ENCODE measurements around the gene SLMAP.

The SLMAP gene

DNA sequence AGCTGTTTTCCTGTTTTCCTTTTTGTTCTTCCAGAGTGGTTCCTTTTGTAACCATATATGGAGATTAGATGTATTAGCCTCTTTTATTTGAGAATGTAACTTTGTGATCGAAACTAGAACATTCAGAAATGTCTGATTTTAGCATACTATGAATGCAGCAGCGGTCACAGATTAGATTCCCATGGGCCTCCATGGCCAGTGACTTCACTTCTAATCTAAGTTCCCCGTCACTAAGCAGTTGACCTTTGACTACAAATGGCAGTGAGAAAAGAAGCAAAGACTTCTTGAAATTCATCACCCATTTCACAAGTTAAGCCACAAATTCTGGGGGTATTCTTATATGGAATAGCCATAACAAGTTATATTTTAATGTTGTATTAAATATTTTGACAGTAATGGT is 137.6 kb downstream of the SLMAP start:
- no peaks in the 10 kb centered on the region for H3K9me3 Mint-ChIP-seq
- no peak overlapping the region for H3K4me3 Mint-ChIP-seq
- H3K4me1 Mint-ChIP-seq (ENCODE audit: low read depth), result no peaks in the 10 kb centered on the region

DNA sequence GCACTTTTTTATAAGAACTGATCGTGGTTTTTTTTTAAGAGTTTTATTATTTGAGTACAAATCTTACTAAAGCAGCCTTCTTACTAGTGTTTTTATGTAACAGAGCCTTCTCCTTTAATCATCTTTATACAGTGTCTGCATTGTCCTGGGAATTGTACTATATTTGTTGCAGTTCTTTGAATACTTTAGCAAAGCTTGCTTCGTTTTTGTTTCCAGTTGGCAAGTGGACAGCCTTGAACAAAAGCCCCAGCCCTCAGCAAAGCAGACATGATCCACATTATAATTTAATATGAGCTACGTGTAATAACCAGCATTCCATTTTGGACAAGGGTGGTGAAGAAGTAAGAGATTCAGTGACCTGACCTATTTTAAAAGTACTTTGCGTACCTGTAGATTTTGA is 139.9 kb downstream of the SLMAP start:
- H3K27me3 Mint-ChIP-seq, result no peaks in the 10 kb centered on the region
- no peak overlapping the region for H3K27ac Mint-ChIP-seq
- H3K36me3 Mint-ChIP-seq (ENCODE audit: low read depth), result peaks cover 53% of the 10 kb centered on the region
- no peaks in the 10 kb centered on the region for H3K9me3 Mint-ChIP-seq
- no peak for DNase-seq
- no peak overlapping the region for H3K4me3 Mint-ChIP-seq
- H3K4me1 Mint-ChIP-seq (ENCODE audit: low read depth), result no peaks in the 10 kb centered on the region

More for the DNA sequence above, 137.6 kb downstream of the SLMAP start:
- Mint-ChIP-seq H3K27ac (no peak overlapping the region), H3K27me3 (no peaks in the 10 kb centered on the region), H3K36me3 (ENCODE audit: low read depth) (peaks cover 43% of the 10 kb centered on the region)
- DNase-seq, result no peak

DNA sequence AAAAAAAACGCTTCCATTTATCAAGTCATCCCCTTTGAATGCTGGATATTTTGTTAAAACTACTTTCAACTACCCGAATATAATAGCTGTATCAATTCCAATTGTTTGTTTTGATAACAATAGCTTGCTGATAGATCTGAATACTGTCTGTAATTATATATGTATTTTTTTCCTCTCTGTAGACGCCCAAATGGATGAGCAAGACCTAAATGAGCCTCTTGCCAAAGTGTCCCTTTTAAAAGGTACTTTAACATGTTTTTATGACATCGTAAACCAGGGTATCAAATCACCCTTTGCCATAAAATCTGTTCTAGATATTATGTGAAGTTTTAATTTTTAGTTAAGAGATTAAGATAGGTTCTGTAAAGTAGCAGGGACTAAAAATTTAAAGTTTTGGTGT is 140.6 kb downstream of the SLMAP start:
- no peaks in the 10 kb centered on the region for H3K27me3 Mint-ChIP-seq
- no peaks in the 10 kb centered on the region for H3K9me3 Mint-ChIP-seq
- DNase-seq, result no peak
- H3K4me3 Mint-ChIP-seq, result no peak overlapping the region
- peaks cover 60% of the 10 kb centered on the region for H3K36me3 Mint-ChIP-seq (ENCODE audit: low read depth)
- H3K4me1 Mint-ChIP-seq (ENCODE audit: low read depth), result no peaks in the 10 kb centered on the region
- H3K27ac Mint-ChIP-seq, result no peak overlapping the region

DNA sequence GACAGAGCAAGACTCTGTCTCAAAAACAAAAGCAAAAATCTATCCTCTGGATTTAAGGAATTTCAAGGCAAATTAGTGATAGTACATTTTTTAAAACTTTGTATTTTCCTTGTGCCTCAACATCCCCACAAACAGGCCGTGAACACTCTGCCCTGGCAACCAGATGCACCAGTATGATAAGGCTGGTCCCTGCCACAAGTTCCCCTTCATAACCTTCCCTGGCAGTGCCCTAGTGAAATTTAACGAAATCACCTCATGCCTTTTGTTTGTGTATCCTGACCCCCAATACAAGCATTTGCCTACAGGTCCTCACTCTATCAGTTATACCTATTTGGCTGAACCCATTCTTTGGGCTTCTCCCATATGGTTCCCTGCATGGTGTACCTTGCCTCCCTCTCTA is 144.7 kb downstream of the SLMAP start:
- Mint-ChIP-seq H3K4me1 (ENCODE audit: low read depth) (no peaks in the 10 kb centered on the region), H3K36me3 (ENCODE audit: low read depth) (peaks cover 70% of the 10 kb centered on the region), H3K27me3 (no peaks in the 10 kb centered on the region), H3K9me3 (no peaks in the 10 kb centered on the region), H3K4me3 (no peak overlapping the region), H3K27ac (no peak overlapping the region)
- DNase-seq, result no peak

DNA sequence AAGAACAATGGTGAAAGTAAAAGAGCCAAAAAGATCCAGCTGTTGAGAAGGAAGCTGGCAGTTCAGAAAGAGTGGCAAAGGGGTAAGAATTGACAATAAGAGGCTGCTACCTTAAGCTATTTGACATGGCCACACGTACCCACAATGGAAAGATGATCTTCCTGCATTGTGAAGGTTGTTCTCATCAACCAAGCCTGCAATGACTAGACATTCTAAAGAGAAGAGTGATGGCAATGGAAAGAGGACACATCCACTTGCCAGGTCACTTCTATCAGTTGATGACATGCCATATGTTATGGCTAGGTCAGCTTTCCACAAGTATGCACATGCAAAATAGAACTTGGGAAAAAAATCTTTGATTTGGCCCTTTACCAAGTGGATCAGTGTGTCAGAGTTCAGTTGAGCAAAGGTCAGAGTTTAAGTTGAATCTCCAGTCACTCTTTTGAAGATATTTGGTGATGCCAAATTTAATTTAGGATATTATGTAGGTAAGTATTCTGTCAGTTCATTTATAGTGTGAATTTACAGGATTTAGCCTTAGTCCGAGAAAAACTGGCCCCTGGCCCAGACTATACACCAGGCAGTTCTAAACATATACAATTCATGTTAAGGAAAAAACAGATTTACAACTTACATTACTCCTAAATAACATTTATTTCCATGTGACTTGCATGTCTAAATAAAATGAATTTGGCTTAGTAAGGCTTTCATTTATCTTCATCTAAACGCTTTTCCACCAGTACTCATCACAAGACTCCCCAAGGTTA is 147.2 kb downstream of the SLMAP start:
- no peaks in the 10 kb centered on the region for H3K4me1 Mint-ChIP-seq (ENCODE audit: low read depth)
- H3K36me3 Mint-ChIP-seq (ENCODE audit: low read depth), result peaks cover 55% of the 10 kb centered on the region
- no peak overlapping the region for H3K4me3 Mint-ChIP-seq
- H3K9me3 Mint-ChIP-seq, result no peaks in the 10 kb centered on the region
- H3K27me3 Mint-ChIP-seq, result no peaks in the 10 kb centered on the region
- no peak for DNase-seq
- no peak overlapping the region for H3K27ac Mint-ChIP-seq

DNA sequence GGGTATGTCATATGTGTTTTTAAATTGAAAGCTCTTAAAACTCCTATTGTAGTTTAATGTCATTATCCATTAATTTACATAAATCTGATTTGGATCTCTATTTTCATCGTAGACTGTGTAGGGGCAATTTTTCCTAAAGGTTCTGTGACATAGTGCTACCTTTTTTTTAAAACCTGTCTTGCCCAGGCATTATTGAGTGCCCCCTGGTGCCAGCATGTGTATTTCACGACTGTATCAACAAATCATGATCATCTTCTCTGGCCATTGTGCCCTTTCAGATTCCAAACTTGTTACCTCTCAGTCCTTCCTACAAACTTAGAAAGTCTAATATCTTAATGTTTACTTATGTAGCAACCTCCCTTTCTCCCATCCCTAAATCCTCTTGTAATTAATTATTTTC is 154.9 kb downstream of the SLMAP start:
- DNase-seq, result no peak
- Mint-ChIP-seq H3K27me3 (no peaks in the 10 kb centered on the region), H3K27ac (no peak overlapping the region), H3K9me3 (no peaks in the 10 kb centered on the region), H3K4me1 (ENCODE audit: low read depth) (no peaks in the 10 kb centered on the region), H3K4me3 (no peak overlapping the region), H3K36me3 (ENCODE audit: low read depth) (peaks cover 70% of the 10 kb centered on the region)

DNA sequence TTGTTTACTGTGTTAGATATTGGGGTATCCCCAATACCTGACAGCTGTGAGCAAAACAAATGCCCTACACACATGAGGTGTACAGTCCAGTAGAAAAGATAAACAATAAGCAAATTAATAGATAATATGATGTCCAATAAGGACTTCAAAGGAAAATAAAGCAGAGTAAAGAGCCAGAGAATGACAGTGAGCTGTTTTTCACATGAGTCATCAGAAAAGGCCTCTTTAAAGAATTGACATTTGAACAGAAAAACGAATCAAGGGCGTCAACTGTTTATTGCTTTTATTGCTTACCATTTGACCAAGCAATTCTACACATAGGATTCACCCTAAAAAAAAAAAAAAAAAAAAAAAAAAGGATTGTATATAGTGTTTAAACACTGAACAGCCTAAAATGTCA is 155.5 kb downstream of the SLMAP start:
- no peak overlapping the region for H3K27ac Mint-ChIP-seq
- H3K4me3 Mint-ChIP-seq, result no peak overlapping the region
- no peaks in the 10 kb centered on the region for H3K9me3 Mint-ChIP-seq
- no peak for DNase-seq
- no peaks in the 10 kb centered on the region for H3K27me3 Mint-ChIP-seq
- peaks cover 76% of the 10 kb centered on the region for H3K36me3 Mint-ChIP-seq (ENCODE audit: low read depth)
- no peaks in the 10 kb centered on the region for H3K4me1 Mint-ChIP-seq (ENCODE audit: low read depth)

DNA sequence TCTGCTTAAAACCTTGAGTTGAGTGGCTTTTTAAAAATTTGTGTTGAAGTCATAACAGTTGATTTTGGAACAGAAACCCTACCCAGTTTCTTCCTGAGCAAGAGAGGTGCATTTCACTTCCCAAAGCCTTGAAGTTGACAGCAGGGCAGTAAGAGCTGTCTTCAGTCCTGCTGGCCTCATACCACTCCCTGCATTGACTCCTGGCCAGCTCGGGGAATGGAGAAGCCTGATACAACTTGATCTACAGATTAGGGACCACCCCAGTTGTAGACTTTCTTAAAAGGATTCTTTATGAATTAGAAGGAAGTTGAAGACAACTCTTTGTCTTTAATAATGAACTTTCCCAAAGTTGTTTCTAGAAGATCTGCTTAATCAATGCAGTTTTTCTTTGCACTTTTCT is 161.5 kb downstream of the SLMAP start:
- H3K27ac Mint-ChIP-seq, result no peak overlapping the region
- peaks cover 78% of the 10 kb centered on the region for H3K36me3 Mint-ChIP-seq (ENCODE audit: low read depth)
- no peaks in the 10 kb centered on the region for H3K9me3 Mint-ChIP-seq
- H3K4me3 Mint-ChIP-seq, result no peak overlapping the region
- DNase-seq, result no peak
- H3K27me3 Mint-ChIP-seq, result no peaks in the 10 kb centered on the region
- H3K4me1 Mint-ChIP-seq (ENCODE audit: low read depth), result no peaks in the 10 kb centered on the region

DNA sequence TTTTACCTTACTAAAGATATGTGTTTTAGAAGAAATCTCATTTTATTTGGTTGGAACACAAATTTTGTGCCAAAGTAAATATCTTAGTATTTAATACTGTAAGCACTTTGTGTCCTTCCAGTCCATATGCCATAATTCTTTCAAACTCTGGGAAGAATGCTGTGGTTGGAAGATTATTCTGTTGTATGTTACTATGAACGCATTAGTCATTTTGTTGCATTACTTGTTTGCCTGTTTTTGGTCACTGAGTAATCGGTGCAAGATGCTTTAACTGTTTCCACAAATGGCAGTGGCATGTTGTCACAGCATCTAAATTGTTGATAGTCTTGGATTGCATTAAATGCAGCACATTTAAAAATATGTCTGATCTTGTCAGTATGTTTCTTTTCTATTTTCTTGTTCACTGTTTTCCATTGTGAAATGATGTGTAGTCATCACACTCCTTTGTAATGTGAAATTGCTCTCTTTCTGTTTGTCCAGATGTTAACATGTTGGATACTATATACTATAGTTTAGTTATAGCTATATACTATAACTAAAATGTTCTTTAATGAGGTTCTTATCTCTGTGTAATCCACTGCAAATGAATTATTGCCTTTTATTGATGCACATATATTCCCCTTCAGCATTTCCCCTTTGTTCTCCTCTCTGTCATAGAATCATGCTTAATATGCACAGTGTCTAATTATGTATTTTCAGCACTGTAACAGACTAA is 162.2 kb downstream of the SLMAP start:
- no peaks in the 10 kb centered on the region for H3K4me1 Mint-ChIP-seq (ENCODE audit: low read depth)
- DNase-seq, result no peak
- no peak overlapping the region for H3K4me3 Mint-ChIP-seq
- H3K27me3 Mint-ChIP-seq, result no peaks in the 10 kb centered on the region
- no peak overlapping the region for H3K27ac Mint-ChIP-seq
- no peaks in the 10 kb centered on the region for H3K9me3 Mint-ChIP-seq
- H3K36me3 Mint-ChIP-seq (ENCODE audit: low read depth), result peaks cover 82% of the 10 kb centered on the region

DNA sequence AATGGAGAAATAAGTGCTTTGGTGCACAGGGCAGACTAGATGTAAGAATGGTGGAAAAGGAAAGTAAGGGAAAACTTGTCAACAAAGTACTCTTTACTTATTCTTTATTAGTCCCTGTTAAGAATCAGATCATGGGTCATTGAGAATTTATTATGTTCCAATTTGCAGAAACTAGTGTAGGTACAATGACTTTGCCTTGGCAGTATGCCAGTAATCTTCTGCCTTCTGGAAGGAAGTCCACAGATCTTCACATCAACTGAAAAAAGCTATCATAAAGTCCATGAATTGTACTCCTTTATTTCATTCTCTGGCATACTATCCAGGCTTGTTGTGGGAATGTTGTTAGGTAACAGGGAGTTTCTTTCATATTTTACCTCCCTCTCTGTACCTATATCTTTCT is 163.9 kb downstream of the SLMAP start:
- no peaks in the 10 kb centered on the region for H3K4me1 Mint-ChIP-seq (ENCODE audit: low read depth)
- H3K4me3 Mint-ChIP-seq, result no peak overlapping the region
- no peak overlapping the region for H3K27ac Mint-ChIP-seq
- peaks cover 83% of the 10 kb centered on the region for H3K36me3 Mint-ChIP-seq (ENCODE audit: low read depth)
- DNase-seq, result no peak
- no peaks in the 10 kb centered on the region for H3K9me3 Mint-ChIP-seq
- H3K27me3 Mint-ChIP-seq, result no peaks in the 10 kb centered on the region

DNA sequence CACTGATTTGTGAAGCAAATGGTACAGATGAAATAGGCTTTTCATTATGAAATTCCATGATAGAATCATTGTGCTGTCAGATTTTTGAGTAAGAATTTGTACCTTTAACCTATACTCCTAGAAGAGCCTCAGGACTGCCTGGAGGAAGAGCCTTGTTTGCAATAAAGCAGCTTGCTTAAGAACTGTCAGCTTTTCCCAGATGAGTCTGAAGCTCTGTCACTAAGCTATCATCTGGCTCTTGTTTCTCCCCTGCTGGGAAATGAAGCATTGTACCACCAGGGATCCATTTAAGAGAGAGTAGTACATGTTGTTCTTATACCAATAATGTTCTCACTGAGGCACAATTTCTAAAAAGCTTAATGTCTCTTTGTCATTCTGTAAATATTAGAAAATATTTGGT is 167.0 kb downstream of the SLMAP start:
- H3K36me3 Mint-ChIP-seq (ENCODE audit: low read depth), result peaks cover 82% of the 10 kb centered on the region
- peak overlapping the region; percentile 11 for H3K27ac Mint-ChIP-seq
- no peaks in the 10 kb centered on the region for H3K4me1 Mint-ChIP-seq (ENCODE audit: low read depth)
- H3K4me3 Mint-ChIP-seq, result no peak overlapping the region
- no peak for DNase-seq
- H3K27me3 Mint-ChIP-seq, result no peaks in the 10 kb centered on the region
- no peaks in the 10 kb centered on the region for H3K9me3 Mint-ChIP-seq

DNA sequence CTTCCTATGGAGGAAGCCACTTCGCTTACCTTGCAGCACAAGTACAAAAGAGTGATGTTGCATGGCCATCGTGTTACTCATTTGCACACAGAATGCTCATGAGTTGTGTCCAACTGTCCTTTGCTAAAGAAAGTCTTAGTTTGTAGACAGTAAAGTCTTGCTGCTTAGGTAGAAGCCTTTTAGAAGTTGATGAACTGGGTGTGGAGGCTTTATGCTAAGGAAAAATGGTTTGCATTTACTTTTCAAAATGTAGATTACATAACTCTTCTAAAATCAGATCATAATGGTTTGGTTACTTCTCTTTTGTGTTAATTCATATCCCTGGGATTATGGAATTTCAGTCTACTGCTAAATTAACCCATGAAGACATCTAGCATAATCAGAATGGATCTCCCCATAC is 167.6 kb downstream of the SLMAP start:
- H3K4me1 Mint-ChIP-seq (ENCODE audit: low read depth), result no peaks in the 10 kb centered on the region
- no peak overlapping the region for H3K4me3 Mint-ChIP-seq
- no peaks in the 10 kb centered on the region for H3K9me3 Mint-ChIP-seq
- no peak overlapping the region for H3K27ac Mint-ChIP-seq
- H3K27me3 Mint-ChIP-seq, result no peaks in the 10 kb centered on the region
- peaks cover 81% of the 10 kb centered on the region for H3K36me3 Mint-ChIP-seq (ENCODE audit: low read depth)
- no peak for DNase-seq

DNA sequence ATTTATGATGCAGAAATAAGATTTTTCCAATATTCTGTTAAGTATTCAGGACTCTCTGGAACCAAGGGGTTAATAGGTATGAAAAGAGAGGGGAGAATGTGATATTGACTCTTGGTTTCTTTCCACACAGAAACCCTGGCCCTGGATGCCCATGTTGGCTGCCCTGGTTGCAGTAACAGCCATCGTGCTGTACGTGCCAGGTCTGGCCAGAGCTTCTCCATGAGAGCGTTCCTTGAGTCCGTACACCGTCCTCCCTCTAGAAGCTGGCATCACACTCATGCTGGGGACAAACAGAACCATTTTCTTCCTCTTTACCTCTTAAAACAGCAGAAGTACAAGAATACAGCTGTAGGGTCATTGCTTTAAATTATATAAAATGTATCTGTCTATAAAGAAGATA is 171.1 kb downstream of the SLMAP start:
- Mint-ChIP-seq H3K9me3 (no peaks in the 10 kb centered on the region), H3K27me3 (no peaks in the 10 kb centered on the region), H3K36me3 (ENCODE audit: low read depth) (peaks cover 71% of the 10 kb centered on the region), H3K27ac (no peak overlapping the region), H3K4me1 (ENCODE audit: low read depth) (no peaks in the 10 kb centered on the region), H3K4me3 (no peak overlapping the region)
- DNase-seq, result no peak

DNA sequence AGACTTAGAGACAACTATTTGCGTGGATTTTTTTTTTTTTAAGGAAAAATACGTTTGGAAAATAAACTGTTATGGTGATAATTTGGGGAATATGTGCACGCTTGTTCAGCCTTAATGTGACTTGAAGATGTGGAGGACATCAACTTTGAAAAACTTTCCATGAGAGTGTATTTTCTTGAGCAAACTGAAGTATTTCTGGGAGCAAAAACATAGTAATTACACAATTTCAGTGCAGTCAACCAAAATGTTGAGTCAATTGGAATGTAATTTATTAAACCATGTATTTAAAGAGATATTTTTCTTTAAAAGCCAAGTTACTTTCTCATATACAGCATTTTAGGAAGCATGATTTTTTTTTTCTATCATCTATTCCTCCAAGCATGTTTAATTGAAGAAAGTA is 171.8 kb downstream of the SLMAP start:
- no peaks in the 10 kb centered on the region for H3K4me1 Mint-ChIP-seq (ENCODE audit: low read depth)
- H3K36me3 Mint-ChIP-seq (ENCODE audit: low read depth), result peaks cover 72% of the 10 kb centered on the region
- no peak overlapping the region for H3K27ac Mint-ChIP-seq
- no peak overlapping the region for H3K4me3 Mint-ChIP-seq
- H3K27me3 Mint-ChIP-seq, result no peaks in the 10 kb centered on the region
- no peaks in the 10 kb centered on the region for H3K9me3 Mint-ChIP-seq
- DNase-seq, result no peak

DNA sequence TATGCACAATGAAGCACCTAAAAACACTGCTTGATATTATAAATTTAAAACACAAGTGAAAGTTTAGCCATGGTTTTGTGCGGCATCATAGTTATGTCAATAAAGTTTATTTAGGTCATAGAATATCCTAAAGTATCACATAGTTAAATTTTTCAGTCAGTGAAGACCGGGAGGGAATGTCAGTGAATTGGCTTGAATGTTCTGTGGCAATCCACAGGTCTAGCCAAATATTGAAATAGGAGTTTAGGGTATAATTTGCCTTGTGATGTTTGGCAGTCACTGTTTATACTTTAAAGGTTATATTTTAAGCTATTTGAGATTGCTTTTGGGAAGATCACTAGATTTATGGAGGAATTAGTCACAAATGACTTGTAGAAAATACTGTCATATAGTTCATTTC is 172.4 kb downstream of the SLMAP start:
- H3K4me3 Mint-ChIP-seq, result no peak overlapping the region
- peaks cover 70% of the 10 kb centered on the region for H3K36me3 Mint-ChIP-seq (ENCODE audit: low read depth)
- no peaks in the 10 kb centered on the region for H3K4me1 Mint-ChIP-seq (ENCODE audit: low read depth)
- H3K27me3 Mint-ChIP-seq, result no peaks in the 10 kb centered on the region
- DNase-seq, result no peak
- H3K9me3 Mint-ChIP-seq, result no peaks in the 10 kb centered on the region
- no peak overlapping the region for H3K27ac Mint-ChIP-seq
